ENCODE data around the gene STRADA.

STRADA gene

DNA sequence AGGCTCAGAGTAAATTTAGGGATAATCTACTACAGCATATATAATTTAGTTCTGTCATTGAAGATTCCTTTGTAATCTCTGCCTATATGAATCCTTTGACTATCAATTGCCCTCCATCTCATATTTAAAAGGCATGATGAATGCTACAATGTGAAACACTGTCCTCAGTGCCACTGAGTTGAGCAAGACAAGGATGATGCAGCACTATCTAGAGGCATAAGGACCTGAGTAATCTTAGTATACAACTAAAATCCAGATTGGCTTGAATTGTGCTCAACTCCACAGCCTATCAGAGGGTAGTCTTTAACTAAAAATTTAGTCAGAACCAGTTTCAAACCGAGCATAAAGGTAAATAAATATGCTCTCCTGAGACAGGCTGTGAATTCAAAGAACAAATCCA is 11.6 kb upstream of the STRADA start:
- Histone ChIP-seq H3K9me3 (no peaks in the 10 kb centered on the region), H3K27me3 (no peaks in the 10 kb centered on the region), H3K4me3 (ENCODE audit: low read depth in 1 of 2, low read length in 1 of 2) (peak overlapping the region; percentile 9 to 39), H3K36me3 (peaks cover 6% of the 10 kb centered on the region), H3K27ac (peak overlapping the region; percentile 83), H3K4me1 (ENCODE audit: control insufficient read depth in 1 of 2, insufficient read depth in 1 of 2, low read depth in 1 of 2, low read length in 1 of 2) (peaks cover 79 to 80% of the 10 kb centered on the region in 2 experiments)
- TF ChIP-seq, protein P1, sequence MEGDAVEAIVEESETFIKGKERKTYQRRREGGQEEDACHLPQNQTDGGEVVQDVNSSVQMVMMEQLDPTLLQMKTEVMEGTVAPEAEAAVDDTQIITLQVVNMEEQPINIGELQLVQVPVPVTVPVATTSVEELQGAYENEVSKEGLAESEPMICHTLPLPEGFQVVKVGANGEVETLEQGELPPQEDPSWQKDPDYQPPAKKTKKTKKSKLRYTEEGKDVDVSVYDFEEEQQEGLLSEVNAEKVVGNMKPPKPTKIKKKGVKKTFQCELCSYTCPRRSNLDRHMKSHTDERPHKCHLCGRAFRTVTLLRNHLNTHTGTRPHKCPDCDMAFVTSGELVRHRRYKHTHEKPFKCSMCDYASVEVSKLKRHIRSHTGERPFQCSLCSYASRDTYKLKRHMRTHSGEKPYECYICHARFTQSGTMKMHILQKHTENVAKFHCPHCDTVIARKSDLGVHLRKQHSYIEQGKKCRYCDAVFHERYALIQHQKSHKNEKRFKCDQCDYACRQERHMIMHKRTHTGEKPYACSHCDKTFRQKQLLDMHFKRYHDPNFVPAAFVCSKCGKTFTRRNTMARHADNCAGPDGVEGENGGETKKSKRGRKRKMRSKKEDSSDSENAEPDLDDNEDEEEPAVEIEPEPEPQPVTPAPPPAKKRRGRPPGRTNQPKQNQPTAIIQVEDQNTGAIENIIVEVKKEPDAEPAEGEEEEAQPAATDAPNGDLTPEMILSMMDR (IDR thresholded peaks at IDR 0.05) = no peak

DNA sequence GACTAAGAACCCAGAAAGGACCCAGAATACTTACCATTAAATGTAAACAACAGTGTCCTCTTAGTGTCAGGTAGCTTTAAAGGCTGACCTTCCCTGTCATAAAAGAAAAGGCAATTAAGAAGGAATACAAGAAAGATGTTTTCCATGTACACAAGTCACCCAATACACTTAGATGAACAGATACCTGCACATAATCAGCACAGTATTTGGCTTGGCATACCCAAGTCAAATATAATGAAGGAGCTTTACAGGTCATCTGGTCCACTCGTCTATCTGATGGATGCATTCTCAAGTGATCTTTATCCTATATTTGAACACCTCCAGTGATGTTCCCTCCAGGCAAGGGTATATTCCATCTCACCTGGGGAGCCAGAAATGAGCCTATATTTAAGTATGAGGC is 11.1 kb upstream of the STRADA start:
- Histone ChIP-seq H3K4me3 (ENCODE audit: low read depth in 1 of 2, low read length in 1 of 2) (peak overlapping the region in 1 of 2 experiments; percentile 39), H3K36me3 (peaks cover 6% of the 10 kb centered on the region), H3K9me3 (no peaks in the 10 kb centered on the region), H3K27ac (peak overlapping the region; percentile 83), H3K27me3 (no peaks in the 10 kb centered on the region), H3K4me1 (ENCODE audit: control insufficient read depth in 1 of 2, insufficient read depth in 1 of 2, low read depth in 1 of 2, low read length in 1 of 2) (peaks cover 79 to 80% of the 10 kb centered on the region in 2 experiments)
- TF ChIP-seq, protein P1 (IDR thresholded peaks at IDR 0.05) = no peak

DNA sequence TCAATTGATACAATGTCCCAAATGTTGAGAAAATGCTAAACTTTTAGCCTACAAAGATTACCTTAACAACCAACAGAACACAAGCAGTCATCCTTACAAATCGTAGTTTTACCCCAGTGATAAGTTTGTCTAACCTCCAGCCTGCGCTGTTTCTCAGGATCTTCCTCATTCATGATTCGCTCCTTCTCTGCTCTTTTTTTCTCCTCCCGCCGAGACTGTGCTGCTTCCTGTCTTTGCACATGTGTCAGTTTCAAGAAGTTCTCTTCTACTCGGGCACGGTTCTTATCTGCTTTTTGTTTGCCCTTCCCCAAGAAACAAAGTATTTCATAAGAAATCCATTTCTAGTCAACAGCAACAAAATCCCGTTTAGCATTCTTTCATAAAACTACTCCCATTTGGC is 10.2 kb upstream of the STRADA start:
- H3K4me1 ChIP-seq (ENCODE audit: control insufficient read depth in 1 of 2, insufficient read depth in 1 of 2, low read depth in 1 of 2, low read length in 1 of 2) = peaks cover 79 to 80% of the 10 kb centered on the region in 2 experiments
- no peaks in the 10 kb centered on the region for H3K9me3 ChIP-seq
- TF ChIP-seq, protein P1 (IDR thresholded peaks at IDR 0.05) = no peak
- peak overlapping the region; percentile 83 for H3K27ac ChIP-seq
- peaks cover 6% of the 10 kb centered on the region for H3K36me3 ChIP-seq
- no peaks in the 10 kb centered on the region for H3K27me3 ChIP-seq
- peak overlapping the region; percentile 39 to 49 for H3K4me3 ChIP-seq (ENCODE audit: low read depth in 1 of 2, low read length in 1 of 2)

DNA sequence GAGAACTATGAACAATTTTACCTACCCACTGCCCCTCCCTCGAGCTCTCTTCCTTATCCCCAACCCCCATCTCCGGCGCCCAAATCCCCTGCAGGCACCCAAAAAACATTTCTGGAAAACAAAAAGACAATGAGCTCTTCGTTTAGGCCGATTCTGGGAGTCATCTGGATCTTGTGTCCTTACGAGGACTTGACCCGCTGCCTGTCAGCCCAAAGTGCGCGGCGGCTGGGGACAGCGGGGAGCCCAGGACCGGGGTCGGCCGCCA is 524 bp downstream of the STRADA start:
- Histone ChIP-seq H3K27ac (peak overlapping the region; percentile 98), H3K9me3 (no peaks in the 10 kb centered on the region), H3K36me3 (peaks cover 7% of the 10 kb centered on the region), H3K27me3 (no peaks in the 10 kb centered on the region), H3K4me3 (ENCODE audit: low read depth in 1 of 2, low read length in 1 of 2) (peak overlapping the region; percentile 77 to 92), H3K4me1 (ENCODE audit: control insufficient read depth in 1 of 2, insufficient read depth in 1 of 2, low read depth in 1 of 2, low read length in 1 of 2) (peaks cover 50 to 54% of the 10 kb centered on the region in 2 experiments)
- TF ChIP-seq, protein P1 (IDR thresholded peaks at IDR 0.05) = no peak

DNA sequence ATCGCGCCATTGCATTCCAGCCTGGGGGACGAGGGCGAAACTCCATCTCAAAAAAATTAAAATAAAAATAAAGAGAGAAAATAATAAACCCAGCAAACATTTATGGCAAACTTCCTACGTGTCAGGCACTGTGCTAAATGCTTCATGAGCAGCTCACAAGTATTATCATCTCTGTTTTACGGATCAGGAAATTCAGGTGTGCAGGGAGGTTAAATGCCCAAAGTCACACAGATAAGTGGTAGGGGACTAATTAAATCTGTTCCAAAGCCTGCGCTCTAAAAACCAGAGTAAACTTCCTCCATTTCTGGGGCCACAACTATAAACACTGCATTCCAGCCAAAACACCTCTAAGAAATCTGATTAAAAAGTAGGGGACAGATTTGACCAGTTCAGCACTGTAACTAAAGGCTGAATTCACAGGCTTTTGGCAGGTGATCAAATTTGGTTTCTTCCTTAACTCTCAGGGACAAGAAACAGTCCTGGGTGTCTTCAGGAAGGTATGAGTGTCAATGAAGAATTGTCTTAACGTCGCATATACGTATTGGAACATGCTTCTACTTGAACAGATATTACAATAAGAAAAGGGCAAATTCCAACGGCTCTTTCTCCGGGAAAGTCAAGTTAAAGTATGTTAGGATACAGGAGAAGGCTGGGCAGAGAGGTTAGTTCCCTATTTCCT is 996 bp downstream of the STRADA start:
- Histone ChIP-seq H3K4me1 (ENCODE audit: control insufficient read depth in 1 of 2, insufficient read depth in 1 of 2, low read depth in 1 of 2, low read length in 1 of 2) (peaks cover 45 to 49% of the 10 kb centered on the region in 2 experiments), H3K4me3 (ENCODE audit: low read depth in 1 of 2, low read length in 1 of 2) (peak overlapping the region; percentile 77 to 92), H3K27me3 (no peaks in the 10 kb centered on the region), H3K36me3 (peaks cover 2% of the 10 kb centered on the region), H3K27ac (peak overlapping the region; percentile 98), H3K9me3 (no peaks in the 10 kb centered on the region)
- TF ChIP-seq, protein P1 (IDR thresholded peaks at IDR 0.05) = no peak
